ENCODE results near the gene LSM5.

LSM5 gene

GRCh38 chr7:32522746-32523530 is 32.8 kb upstream of the LSM5 start:
- TF ChIP-seq CTCF (IDR thresholded peaks at IDR 0.05; ENCODE audit: insufficient read depth, low read depth, low read length, missing control alignments), result no peak
- no peak overlapping the region for H3K4me3 ChIP-seq (ENCODE audit: low read length)

GRCh38 chr7:32519763-32520162 is 29.6 kb upstream of the LSM5 start:
- TF ChIP-seq CTCF (IDR thresholded peaks at IDR 0.05; ENCODE audit: insufficient read depth, low read depth, low read length, missing control alignments), result no peak
- H3K4me3 ChIP-seq (ENCODE audit: low read length), result no peak overlapping the region
- DNase-seq (ENCODE audit: low read depth), result no peak

More at GRCh38 chr7:32522746-32523530, 32.8 kb upstream of the LSM5 start:
- DNase-seq (ENCODE audit: low read depth), result no peak

GRCh38 chr7:32518534-32519140 is 28.5 kb upstream of the LSM5 start:
- DNase-seq (ENCODE audit: low read depth), result peak; percentile 49
- H3K4me3 ChIP-seq (ENCODE audit: low read length), result no peak overlapping the region
- no peak for TF ChIP-seq CTCF (IDR thresholded peaks at IDR 0.05; ENCODE audit: insufficient read depth, low read depth, low read length, missing control alignments)

- TF ChIP-seq CTCF (IDR thresholded peaks at IDR 0.05; ENCODE audit: insufficient read depth, low read depth, low read length, missing control alignments), result no peak
- H3K4me3 ChIP-seq (ENCODE audit: low read length), result no peak overlapping the region
- DNase-seq (ENCODE audit: low read depth), result no peak
Observed at GRCh38 chr7:32516551-32517100, 26.4 kb upstream of the LSM5 start.

GRCh38 chr7:32515890-32516550 is 25.8 kb upstream of the LSM5 start:
- DNase-seq (ENCODE audit: low read depth), result peak; percentile 33
- TF ChIP-seq CTCF (IDR thresholded peaks at IDR 0.05; ENCODE audit: insufficient read depth, low read depth, low read length, missing control alignments), result no peak
- no peak overlapping the region for H3K4me3 ChIP-seq (ENCODE audit: low read length)

- no peak for TF ChIP-seq CTCF (IDR thresholded peaks at IDR 0.05; ENCODE audit: insufficient read depth, low read depth, low read length, missing control alignments)
- no peak overlapping the region for H3K4me3 ChIP-seq (ENCODE audit: low read length)
- no peak for DNase-seq (ENCODE audit: low read depth)
Observed at GRCh38 chr7:32513210-32513609, 23.0 kb upstream of the LSM5 start.
